DOHH2 (cell line): Measurements from ENCODE around the gene PBX4.

Experiments used
- H3F3A ChIP-seq: fragments of 200-600 bp; sonication (generic), shearing (Covaris generic); 2 replicates; pipeline ENCODE4 v1.6.0; 2016; ENCODE audit warnings: antibody characterized with exemption, mild to moderate bottlenecking; ENCODE audit not compliant: control insufficient read depth, insufficient read depth
- H3K27ac ChIP-seq: fragments of 200-600 bp; sonication (generic); 2 replicates; pipeline ENCODE4 v1.5.1; 2014; ENCODE audit warnings: low read depth, mild to moderate bottlenecking, low read length, moderate library complexity
- H3K27me3 ChIP-seq: fragments of 200-600 bp; sonication (generic); 2 replicates; pipeline ENCODE4 v1.6.1; 2014; ENCODE audit warnings: mild to moderate bottlenecking, low read length, mixed read lengths; ENCODE audit not compliant: control insufficient read depth
- H3K36me3 ChIP-seq: fragments of 200-600 bp; sonication (generic); 2 replicates; pipeline ENCODE4 v1.6.1; 2014; ENCODE audit warnings: mild to moderate bottlenecking, low read length, moderate library complexity, mixed read lengths; ENCODE audit not compliant: control insufficient read depth
- H3K4me1 ChIP-seq: fragments of 200-600 bp; sonication (generic); 2 replicates; pipeline ENCODE4 v1.6.1; 2014; ENCODE audit warnings: mild to moderate bottlenecking, low read length, mixed read lengths; ENCODE audit not compliant: control insufficient read depth
- H3K4me2 ChIP-seq: fragments of 200-600 bp; sonication (generic); 2 replicates; pipeline ENCODE4 v1.6.0; 2014; ENCODE audit warnings: mild to moderate bottlenecking, low read length, moderate library complexity
- H3K4me3 ChIP-seq: fragments of 200-600 bp; sonication (generic); 2 replicates; pipeline ENCODE4 v1.5.1; 2014; ENCODE audit warnings: mild to moderate bottlenecking, low read length, mixed read lengths
- H3K79me2 ChIP-seq: fragments of 200-600 bp; sonication (generic); 2 replicates; pipeline ENCODE4 v1.6.1; 2014; ENCODE audit warnings: mild to moderate bottlenecking, low read length, mixed read lengths; ENCODE audit not compliant: control insufficient read depth
- H3K9me2 ChIP-seq: fragments of 200-600 bp; sonication (generic); replicated peaks from 2 replicates; pipeline ENCODE4 v1.6.1; 2014; ENCODE audit warnings: mild to moderate bottlenecking, low read length, mixed read lengths; ENCODE audit not compliant: control insufficient read depth
- H3K9me3 ChIP-seq: fragments of 200-600 bp; sonication (generic); 2 replicates; pipeline ENCODE4 v1.6.1; 2014; ENCODE audit warnings: antibody characterized with exemption, low read length, mixed read lengths; ENCODE audit not compliant: control insufficient read depth, insufficient read depth
- H4K20me1 ChIP-seq: fragments of 200-600 bp; sonication (generic); 2 replicates; pipeline ENCODE4 v1.6.0; 2014; ENCODE audit warnings: low read depth, mild to moderate bottlenecking, antibody characterized with exemption, low read length, moderate library complexity; ENCODE audit not compliant: control insufficient read depth, insufficient read depth
- EZH2phosphoT487 ChIP-seq: fragments of 200-600 bp; sonication (generic); IDR thresholded peaks from 2 replicates; pipeline ENCODE4 v1.6.1; 2017; ENCODE audit warnings: borderline replicate concordance, mild to moderate bottlenecking, antibody characterized with exemption, low read length, moderate library complexity, mixed read lengths
- TF ChIP-seq, protein P1 (sequence below): fragments of 200-600 bp; sonication (generic); IDR thresholded peaks from one replicate; pipeline ENCODE4 v1.5.1; 2014; ENCODE audit warnings: antibody characterized with exemption, mild to moderate bottlenecking, low read depth, low read length; ENCODE audit not compliant: poor library complexity, severe bottlenecking

The PBX4 gene

GRCh38 chr19:19662871-19663255, 44.4 kb upstream of the PBX4 start:
- peaks cover 48% of the 10 kb centered on the region for H3K4me1 ChIP-seq
- peaks cover 7% of the 10 kb centered on the region for H4K20me1 ChIP-seq
- peak overlapping the region; percentile 85 for H3K27ac ChIP-seq
- no peaks in the 10 kb centered on the region for H3K9me3 ChIP-seq
- peaks cover 46% of the 10 kb centered on the region for H3K36me3 ChIP-seq
- H3K27me3 ChIP-seq = no peaks in the 10 kb centered on the region
- peaks cover 83% of the 10 kb centered on the region for H3K79me2 ChIP-seq
- peak overlapping the region; percentile 87 for H3K4me2 ChIP-seq
- no peaks in the 10 kb centered on the region for H3K9me2 ChIP-seq
- H3K4me3 ChIP-seq = peak overlapping the region; percentile 87
- peaks cover 22% of the 10 kb centered on the region for H3F3A ChIP-seq
- TF ChIP-seq, protein P1, sequence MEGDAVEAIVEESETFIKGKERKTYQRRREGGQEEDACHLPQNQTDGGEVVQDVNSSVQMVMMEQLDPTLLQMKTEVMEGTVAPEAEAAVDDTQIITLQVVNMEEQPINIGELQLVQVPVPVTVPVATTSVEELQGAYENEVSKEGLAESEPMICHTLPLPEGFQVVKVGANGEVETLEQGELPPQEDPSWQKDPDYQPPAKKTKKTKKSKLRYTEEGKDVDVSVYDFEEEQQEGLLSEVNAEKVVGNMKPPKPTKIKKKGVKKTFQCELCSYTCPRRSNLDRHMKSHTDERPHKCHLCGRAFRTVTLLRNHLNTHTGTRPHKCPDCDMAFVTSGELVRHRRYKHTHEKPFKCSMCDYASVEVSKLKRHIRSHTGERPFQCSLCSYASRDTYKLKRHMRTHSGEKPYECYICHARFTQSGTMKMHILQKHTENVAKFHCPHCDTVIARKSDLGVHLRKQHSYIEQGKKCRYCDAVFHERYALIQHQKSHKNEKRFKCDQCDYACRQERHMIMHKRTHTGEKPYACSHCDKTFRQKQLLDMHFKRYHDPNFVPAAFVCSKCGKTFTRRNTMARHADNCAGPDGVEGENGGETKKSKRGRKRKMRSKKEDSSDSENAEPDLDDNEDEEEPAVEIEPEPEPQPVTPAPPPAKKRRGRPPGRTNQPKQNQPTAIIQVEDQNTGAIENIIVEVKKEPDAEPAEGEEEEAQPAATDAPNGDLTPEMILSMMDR = no peak
- no peak for TF ChIP-seq EZH2phosphoT487

GRCh38 chr19:19662344-19662743, 43.9 kb upstream of the PBX4 start:
- Histone ChIP-seq H3K9me3 (no peaks in the 10 kb centered on the region), H3F3A (peaks cover 17% of the 10 kb centered on the region), H3K27ac (peak overlapping the region; percentile 85), H3K4me1 (peaks cover 42% of the 10 kb centered on the region), H3K4me2 (peak overlapping the region; percentile 87), H3K27me3 (no peaks in the 10 kb centered on the region), H4K20me1 (peaks cover 7% of the 10 kb centered on the region), H3K79me2 (peaks cover 83% of the 10 kb centered on the region), H3K9me2 (no peaks in the 10 kb centered on the region), H3K4me3 (peak overlapping the region; percentile 87), H3K36me3 (peaks cover 51% of the 10 kb centered on the region)
- no peak for TF ChIP-seq EZH2phosphoT487
- TF ChIP-seq, protein P1 = no peak

GRCh38 chr19:19661675-19662251, 43.3 kb upstream of the PBX4 start:
- H4K20me1 ChIP-seq = peaks cover 7% of the 10 kb centered on the region
- H3K36me3 ChIP-seq = peaks cover 57% of the 10 kb centered on the region
- no peaks in the 10 kb centered on the region for H3K9me3 ChIP-seq
- H3K4me3 ChIP-seq = peak overlapping the region; percentile 87
- peaks cover 37% of the 10 kb centered on the region for H3K4me1 ChIP-seq
- no peak for TF ChIP-seq EZH2phosphoT487
- TF ChIP-seq, protein P1 = no peak
- H3K27me3 ChIP-seq = no peaks in the 10 kb centered on the region
- H3K79me2 ChIP-seq = peaks cover 80% of the 10 kb centered on the region
- peak overlapping the region; percentile 85 for H3K27ac ChIP-seq
- no peaks in the 10 kb centered on the region for H3K9me2 ChIP-seq
- H3F3A ChIP-seq = peaks cover 12% of the 10 kb centered on the region
- peak overlapping the region; percentile 87 for H3K4me2 ChIP-seq
